ENCODE results near the gene MMP25.

Gene MMP25

GRCh38 chr16:3042376-3042775 is 4.0 kb upstream of the MMP25 start:
- no peak overlapping the region for H3K4me3 ChIP-seq (ENCODE audit: low read depth, low read length)
- TF ChIP-seq CTCF (IDR thresholded peaks at IDR 0.05; ENCODE audit: borderline replicate concordance, insufficient read depth, low read depth, low read length): no peak

- no peak overlapping the region for H3K4me3 ChIP-seq (ENCODE audit: low read depth, low read length)
- TF ChIP-seq CTCF (IDR thresholded peaks at IDR 0.05; ENCODE audit: borderline replicate concordance, insufficient read depth, low read depth, low read length): no peak
These were observed 1.7 kb upstream of the MMP25 start for GRCh38 chr16:3044708-3045107.

- TF ChIP-seq CTCF (IDR thresholded peaks at IDR 0.05; ENCODE audit: borderline replicate concordance, insufficient read depth, low read depth, low read length): no peak
- H3K4me3 ChIP-seq (ENCODE audit: low read depth, low read length): peak overlapping the region; percentile 60
These were observed 453 bp downstream of the MMP25 start for GRCh38 chr16:3046641-3047386.

GRCh38 chr16:3047387-3047720 is 993 bp downstream of the MMP25 start:
- TF ChIP-seq CTCF (IDR thresholded peaks at IDR 0.05; ENCODE audit: borderline replicate concordance, insufficient read depth, low read depth, low read length): no peak
- no peak overlapping the region for H3K4me3 ChIP-seq (ENCODE audit: low read depth, low read length)

GRCh38 chr16:3049921-3050481 is 3.6 kb downstream of the MMP25 start:
- TF ChIP-seq CTCF (IDR thresholded peaks at IDR 0.05; ENCODE audit: borderline replicate concordance, insufficient read depth, low read depth, low read length): no peak
- no peak overlapping the region for H3K4me3 ChIP-seq (ENCODE audit: low read depth, low read length)

GRCh38 chr16:3050487-3050886 is 4.1 kb downstream of the MMP25 start:
- H3K4me3 ChIP-seq (ENCODE audit: low read depth, low read length): no peak overlapping the region
- TF ChIP-seq CTCF (IDR thresholded peaks at IDR 0.05; ENCODE audit: borderline replicate concordance, insufficient read depth, low read depth, low read length): no peak

GRCh38 chr16:3051009-3051408 is 4.6 kb downstream of the MMP25 start:
- TF ChIP-seq CTCF (IDR thresholded peaks at IDR 0.05; ENCODE audit: borderline replicate concordance, insufficient read depth, low read depth, low read length): no peak

More at GRCh38 chr16:3051009-3051408, 4.6 kb downstream of the MMP25 start:
- no peak overlapping the region for H3K4me3 ChIP-seq (ENCODE audit: low read depth, low read length)

Measured in GM12875 (cell line).